Endothelial cell of umbilical vein (primary cell): ENCODE measurements around the gene RPRD2. TPM values are rescaled to one million over a fixed set of nuclear protein-coding genes. Genes with fewer than 3 reads are reported as not detected.

Source experiments
- BruUV-seq: library from RNA; stranded (reverse); fragments of 400-500 nt; replicated peaks from 2 replicates; lab custom pipeline; 2021; lab: Mats Ljungman, UMichigan
- CTCF ChIA-PET: fragments of 300-600, 350-600 bp; sonication (Branson Sonifier 250); formaldehyde crosslinking; loops from one replicate; lab custom pipeline; 2021; ENCODE audit warnings: antibody characterized with exemption, inconsistent platforms; lab: Charles Lee
- POLR2A ChIA-PET: fragments of 300-600, 350-600 bp; sonication (Branson Sonifier 250); formaldehyde crosslinking; loops from one replicate; lab custom pipeline; 2021; ENCODE audit warnings: antibody characterized with exemption, inconsistent platforms; lab: Charles Lee
- DNase-seq: peaks from one replicate; pipeline ENCODE4 v3.0.0-alpha.2; 2011; ENCODE audit warnings: low read depth, low spot score
- FAIRE-seq: peaks from 2 replicates; lab custom pipeline; 2011; peaks lifted over from hg19 to GRCh38; lab: Jason Lieb, UNC
- H2AFZ ChIP-seq: 2 replicates; pipeline ENCODE4 v1.6.0; 2012; ENCODE audit warnings: low read depth, low read length, control low read depth, inconsistent platforms
- H3K27ac ChIP-seq: 2 replicates; pipeline ENCODE4 v1.5.1; 2011; ENCODE audit warnings: low read depth, mild to moderate bottlenecking, control low read depth, low read length, moderate library complexity; ENCODE audit not compliant: insufficient read depth
- H3K27me3 ChIP-seq, 2 experiments: 2 replicates each; pipeline versions ENCODE4 v1.6.0 to v1.6.1; 2011; ENCODE audit warnings: low read length in 2 of 2, mixed read lengths in 1 of 2; ENCODE audit not compliant: control insufficient read depth in 2 of 2, insufficient read depth in 2 of 2
- H3K36me3 ChIP-seq, 2 experiments: 2 replicates in 1 of 2; 3 replicates in 1 of 2; pipeline ENCODE4 v1.5.1; 2011; ENCODE audit warnings: low read length in 2 of 2, mild to moderate bottlenecking in 1 of 2, moderate library complexity in 1 of 2; ENCODE audit not compliant: control insufficient read depth in 2 of 2, insufficient read depth in 2 of 2; ENCODE audit errors: extremely low read depth in 1 of 2
- H3K4me1 ChIP-seq: 3 replicates; pipeline ENCODE4 v1.5.1; 2011; ENCODE audit warnings: mild to moderate bottlenecking, low read length; ENCODE audit not compliant: control insufficient read depth, insufficient read depth; ENCODE audit errors: extremely low read depth
- H3K4me2 ChIP-seq: 2 replicates; pipeline ENCODE4 v1.6.1; 2011; ENCODE audit warnings: low read length, control low read depth, mixed read lengths; ENCODE audit not compliant: insufficient read depth
- H3K4me3 ChIP-seq, 3 experiments: fragments of 200-600 bp in 1 of 3; sonication (generic), shearing (Covaris generic) in 1 of 3; replicated peaks in 1 of 3; 2 replicates each; pipeline ENCODE4 v1.5.1; 2011 to 2016; ENCODE audit warnings: control low read depth in 3 of 3, low read length in 3 of 3, mild to moderate bottlenecking in 2 of 3, inconsistent platforms in 1 of 3, low read depth in 1 of 3, moderate library complexity in 1 of 3; ENCODE audit not compliant: insufficient read depth in 1 of 3
- H3K79me2 ChIP-seq: 2 replicates; pipeline ENCODE4 v1.6.0; 2012; ENCODE audit warnings: low read length, inconsistent platforms; ENCODE audit not compliant: control insufficient read depth, insufficient read depth
- H3K9ac ChIP-seq: replicated peaks from 2 replicates; pipeline ENCODE3; 2011; ENCODE audit warnings: low read length, control low read depth; ENCODE audit not compliant: insufficient read depth; ENCODE audit errors: extremely low read depth
- H3K9me1 ChIP-seq: replicated peaks from 3 replicates; pipeline ENCODE4 v1.6.0; 2011; ENCODE audit warnings: mild to moderate bottlenecking, low read length; ENCODE audit not compliant: control insufficient read depth, insufficient read depth; ENCODE audit errors: extremely low read depth
- H3K9me3 ChIP-seq: replicated peaks from 2 replicates; pipeline ENCODE4 v1.5.1; 2012; ENCODE audit warnings: low read length, inconsistent platforms; ENCODE audit not compliant: control insufficient read depth, insufficient read depth
- H4K20me1 ChIP-seq: replicated peaks from 2 replicates; pipeline ENCODE3; 2011; ENCODE audit warnings: mild to moderate bottlenecking, low read length; ENCODE audit not compliant: control insufficient read depth, insufficient read depth; ENCODE audit errors: extremely low read depth
- CTCF ChIP-seq, 2 donors: IDR thresholded peaks; 1 replicate in 1 of 2; 2 replicates in 1 of 2; pipeline ENCODE4 v1.5.1; 2011; ENCODE audit warnings: low read length in 2 of 2, mild to moderate bottlenecking in 2 of 2, moderate library complexity in 2 of 2, control low read depth in 1 of 2, inconsistent platforms in 1 of 2, low read depth in 1 of 2; ENCODE audit not compliant: insufficient read depth in 1 of 2; ENCODE audit errors: extremely low read depth in 1 of 2
- EZH2 ChIP-seq: IDR thresholded peaks from 2 replicates; pipeline ENCODE4 v1.6.1; 2012; ENCODE audit warnings: borderline replicate concordance, low read depth, mild to moderate bottlenecking, moderate library complexity, low read length, inconsistent platforms; ENCODE audit not compliant: severe bottlenecking
- FOS ChIP-seq: IDR thresholded peaks from 2 replicates; pipeline ENCODE4 v1.6.1; 2011; ENCODE audit warnings: mild to moderate bottlenecking, low read length, moderate library complexity, borderline replicate concordance; ENCODE audit not compliant: insufficient read depth
- GATA2 ChIP-seq: IDR thresholded peaks from 2 replicates; pipeline ENCODE4 v1.7.0; 2011; ENCODE audit warnings: low read depth, mild to moderate bottlenecking, moderate library complexity, mixed read lengths, low read length; ENCODE audit not compliant: insufficient read length, insufficient read depth
- JUN ChIP-seq: IDR thresholded peaks from 2 replicates; pipeline ENCODE4 v1.6.1; 2011; ENCODE audit warnings: borderline replicate concordance, low read depth; ENCODE audit not compliant: insufficient read length, insufficient read depth
- MAX ChIP-seq: IDR thresholded peaks from 2 replicates; pipeline ENCODE4 v1.6.1; 2011; ENCODE audit not compliant: insufficient read depth, insufficient read length
- MYC ChIP-seq: IDR thresholded peaks from one replicate; pipeline ENCODE4 v1.6.1; 2011; ENCODE audit warnings: mild to moderate bottlenecking, low read depth, low read length
- POLR2A ChIP-seq: IDR thresholded peaks from 2 replicates; pipeline ENCODE4 v1.6.1; 2012; ENCODE audit warnings: low read depth, mild to moderate bottlenecking, control low read depth, low read length
- POLR2AphosphoS5 ChIP-seq: IDR thresholded peaks from 2 replicates; pipeline ENCODE4 v1.6.1; 2012; ENCODE audit warnings: low read depth, mild to moderate bottlenecking, control low read depth, low read length, moderate library complexity; ENCODE audit not compliant: insufficient read depth
- dilution Hi-C: fragments of 300-500 bp; cut with MboI; formaldehyde crosslinking; loops from one replicate; pipeline ENCODE4 v1.15.0; 2019; ENCODE audit warnings: low sequenced_read_pairs; ENCODE audit not compliant: extremely low pct_ligation_motif_present
- intact Hi-C: fragments of 100-400 bp; cut with micrococcal nuclease; formaldehyde crosslinking; loops from one replicate; pipeline ENCODE4 v1.10.0; 2022
- polyA plus RNA-seq, 4 experiments: library from polyadenylated mRNA; depleted of rRNA in 3 of 4; stranded (reverse) in 3 of 4; unstranded in 1 of 4; fragments of >200 nt; gene quantifications; 2 replicates each; pipeline versions ENCODE4 v1.2.1 to v1.2.3, GENCODE V29; 2011 to 2012; ENCODE audit warnings: missing spikeins in 1 of 4
- total RNA-seq: library from RNA; stranded (reverse); gene quantifications from 2 replicates; pipeline ENCODE4 v1.2.3, GENCODE V29; 2021

Gene RPRD2
- total and polyA plus RNA-seq, 2 donors (not counting 3 experiments of a cell fraction or from before 2014, with no cell fraction given): 12.9 to 23.9 TPM

GRCh38 chr1:150408800-150409199 lies 44.9 kb downstream of the RPRD2 start:
- Histone ChIP-seq H3K9me1 (no peaks in the 10 kb centered on the region), H3K27me3 (no peaks in the 10 kb centered on the region), H2AFZ (no peak overlapping the region), H3K4me1 (no peaks in the 10 kb centered on the region), H3K79me2 (peaks cover 43% of the 10 kb centered on the region), H3K4me2 (no peak overlapping the region), H3K27ac (no peak overlapping the region), H3K4me3 (no peak overlapping the region), H3K9me3 (no peaks in the 10 kb centered on the region), H3K9ac (no peak overlapping the region), H3K36me3 (no peaks in the 10 kb centered on the region), H4K20me1 (peaks cover 2% of the 10 kb centered on the region)
- ChIA-PET POLR2A (interaction anchor here (0.5 to 0.6 kb wide), 2 partner anchors 25 to 687 kb away, joined by 3 read pairs; no protein-coding TSS in a partner anchor), CTCF (no interaction called here)
- no TSS peak for BruUV-seq
- dilution Hi-C loops (no loop called here), intact Hi-C loops (no loop called here)
- no peak for TF ChIP-seq JUN
- TF ChIP-seq FOS: no peak
- TF ChIP-seq CTCF (IDR thresholded peaks at IDR 0.05; ENCODE audit: extremely low read depth in 1 of 2, insufficient read depth in 1 of 2, low read depth in 1 of 2, low read length in 2 of 2): no peak
- no peak for TF ChIP-seq EZH2
- no peak for TF ChIP-seq POLR2A
- no peak for TF ChIP-seq POLR2AphosphoS5
- TF ChIP-seq MAX: no peak
- no peak for TF ChIP-seq MYC
- TF ChIP-seq GATA2: no peak
- no peak for DNase-seq
- FAIRE-seq: no peak
